SJCRH30 (cell line): ENCODE measurements around the gene RFTN1. TPM values are rescaled to one million over a fixed set of nuclear protein-coding genes. Genes with fewer than 3 reads are reported as not detected.

Experiments used
- DNase-seq, 2 experiments: peaks; one replicate each; pipeline ENCODE4 v3.0.0-alpha.2; 2015 to 2020
- H3K27ac ChIP-seq: fragments of 250-450 bp; sonication (Bioruptor Pico); 2 replicates; pipeline ENCODE4 v1.5.1; 2020; ENCODE audit warnings: mild to moderate bottlenecking, moderate library complexity
- H3K27me3 ChIP-seq: fragments of 250-450 bp; sonication (Bioruptor Pico); 2 replicates; pipeline ENCODE4 v1.5.1; 2020; ENCODE audit warnings: mild to moderate bottlenecking, moderate library complexity
- H3K36me3 ChIP-seq: fragments of 250-450 bp; sonication (Bioruptor Pico); 2 replicates; pipeline ENCODE4 v1.5.1; 2020; ENCODE audit warnings: mild to moderate bottlenecking, moderate library complexity
- H3K4me1 ChIP-seq: fragments of 250-450 bp; sonication (Bioruptor Pico); 2 replicates; pipeline ENCODE4 v1.5.1; 2020; ENCODE audit warnings: mild to moderate bottlenecking, moderate library complexity
- H3K4me3 ChIP-seq: fragments of 250-450 bp; sonication (Bioruptor Pico); 2 replicates; pipeline ENCODE4 v1.5.1; 2020; ENCODE audit warnings: mild to moderate bottlenecking, moderate library complexity
- H3K9me3 ChIP-seq: fragments of 250-450 bp; sonication (Bioruptor Pico); replicated peaks from 2 replicates; pipeline ENCODE4 v1.5.1; 2020; ENCODE audit warnings: mild to moderate bottlenecking, moderate library complexity
- total RNA-seq: library from RNA; depleted of rRNA; stranded (reverse); fragments of >200 nt; shearing (Covaris generic); gene quantifications from 2 replicates; pipeline ENCODE4 v1.2.3, GENCODE V29; 2014

RFTN1 gene
- total RNA-seq, 1 experiment from 2014 or later, result 20.1 TPM

- Histone ChIP-seq H3K4me3 (no peak overlapping the region), H3K36me3 (peaks cover 10% of the 10 kb centered on the region; the same call in 1 of the 2 replicates), H3K9me3 (no peaks in the 10 kb centered on the region), H3K27me3 (no peaks in the 10 kb centered on the region), H3K4me1 (no peaks in the 10 kb centered on the region), H3K27ac (no peak overlapping the region)
- no peak for DNase-seq
Observed at GRCh38 chr3:16300307-16300706, 213.2 kb downstream of the RFTN1 start.

GRCh38 chr3:16299746-16300145 is 213.8 kb downstream of the RFTN1 start:
- DNase-seq, result no peak
- H3K4me1 ChIP-seq, result no peaks in the 10 kb centered on the region
- H3K4me3 ChIP-seq, result no peak overlapping the region
- no peaks in the 10 kb centered on the region for H3K9me3 ChIP-seq
- H3K27me3 ChIP-seq, result no peaks in the 10 kb centered on the region
- H3K27ac ChIP-seq, result no peak overlapping the region
- peaks cover 10% of the 10 kb centered on the region; the same call in 1 of the 2 replicates for H3K36me3 ChIP-seq

- no peak overlapping the region for H3K4me3 ChIP-seq
- H3K4me1 ChIP-seq, result no peaks in the 10 kb centered on the region
- no peaks in the 10 kb centered on the region for H3K27me3 ChIP-seq
- no peak overlapping the region for H3K27ac ChIP-seq
- no peaks in the 10 kb centered on the region for H3K9me3 ChIP-seq
- DNase-seq, result no peak
- peaks cover 10% of the 10 kb centered on the region; the same call in 1 of the 2 replicates for H3K36me3 ChIP-seq
Observed at GRCh38 chr3:16298891-16299290, 214.6 kb downstream of the RFTN1 start.

GRCh38 chr3:16297997-16298885 is 215.3 kb downstream of the RFTN1 start:
- no peaks in the 10 kb centered on the region for H3K27me3 ChIP-seq
- no peaks in the 10 kb centered on the region for H3K4me1 ChIP-seq
- no peak overlapping the region for H3K27ac ChIP-seq
- DNase-seq, result no peak
- peaks cover 10% of the 10 kb centered on the region; the same call in 1 of the 2 replicates for H3K36me3 ChIP-seq
- no peaks in the 10 kb centered on the region for H3K9me3 ChIP-seq
- no peak overlapping the region for H3K4me3 ChIP-seq

- DNase-seq, result no peak
- peaks cover 8% of the 10 kb centered on the region for H3K36me3 ChIP-seq
- H3K9me3 ChIP-seq, result no peaks in the 10 kb centered on the region
- no peak overlapping the region for H3K27ac ChIP-seq
- no peaks in the 10 kb centered on the region for H3K27me3 ChIP-seq
- H3K4me3 ChIP-seq, result no peak overlapping the region
- H3K4me1 ChIP-seq, result no peaks in the 10 kb centered on the region
Observed at GRCh38 chr3:16295298-16295890, 218.1 kb downstream of the RFTN1 start.

- no peak overlapping the region for H3K4me3 ChIP-seq
- no peaks in the 10 kb centered on the region for H3K4me1 ChIP-seq
- no peak for DNase-seq
- no peaks in the 10 kb centered on the region for H3K9me3 ChIP-seq
- H3K36me3 ChIP-seq, result peaks cover 8% of the 10 kb centered on the region
- no peaks in the 10 kb centered on the region for H3K27me3 ChIP-seq
- H3K27ac ChIP-seq, result no peak overlapping the region
Observed at GRCh38 chr3:16294844-16295243, 218.7 kb downstream of the RFTN1 start.

GRCh38 chr3:16290827-16291196 is 222.7 kb downstream of the RFTN1 start:
- no peaks in the 10 kb centered on the region for H3K4me1 ChIP-seq
- no peaks in the 10 kb centered on the region for H3K27me3 ChIP-seq
- H3K9me3 ChIP-seq, result no peaks in the 10 kb centered on the region
- H3K4me3 ChIP-seq, result no peak overlapping the region
- no peak for DNase-seq
- H3K27ac ChIP-seq, result no peak overlapping the region
- H3K36me3 ChIP-seq, result peaks cover 8% of the 10 kb centered on the region

- Histone ChIP-seq H3K9me3 (no peaks in the 10 kb centered on the region), H3K4me1 (no peaks in the 10 kb centered on the region), H3K4me3 (no peak overlapping the region), H3K27ac (no peak overlapping the region), H3K36me3 (peaks cover 3% of the 10 kb centered on the region; the same call in 1 of the 2 replicates), H3K27me3 (no peaks in the 10 kb centered on the region)
- DNase-seq, result peak; percentile 19 to 60
Observed at GRCh38 chr3:16290007-16290826, 223.3 kb downstream of the RFTN1 start.

- Histone ChIP-seq H3K27ac (no peak overlapping the region), H3K4me1 (no peaks in the 10 kb centered on the region), H3K9me3 (no peaks in the 10 kb centered on the region), H3K36me3 (peaks cover 3% of the 10 kb centered on the region; the same call in 1 of the 2 replicates), H3K27me3 (no peaks in the 10 kb centered on the region), H3K4me3 (no peak overlapping the region)
- DNase-seq, result no peak
Observed at GRCh38 chr3:16289144-16289889, 224.2 kb downstream of the RFTN1 start.

GRCh38 chr3:16288664-16289063 is 224.8 kb downstream of the RFTN1 start:
- Histone ChIP-seq H3K4me1 (no peaks in the 10 kb centered on the region), H3K27ac (no peak overlapping the region), H3K9me3 (no peaks in the 10 kb centered on the region), H3K27me3 (no peaks in the 10 kb centered on the region), H3K36me3 (peaks cover 3% of the 10 kb centered on the region; the same call in 1 of the 2 replicates), H3K4me3 (no peak overlapping the region)
- DNase-seq, result no peak

- Histone ChIP-seq H3K27ac (no peak overlapping the region), H3K4me1 (no peaks in the 10 kb centered on the region), H3K9me3 (no peaks in the 10 kb centered on the region), H3K36me3 (peaks cover 3% of the 10 kb centered on the region; the same call in 1 of the 2 replicates), H3K27me3 (no peaks in the 10 kb centered on the region), H3K4me3 (no peak overlapping the region)
- DNase-seq, result no peak
Observed at GRCh38 chr3:16286751-16287543, 226.6 kb downstream of the RFTN1 start.

- no peaks in the 10 kb centered on the region for H3K9me3 ChIP-seq
- peaks cover under 1% of the 10 kb centered on the region; the same call in 1 of the 2 replicates for H3K36me3 ChIP-seq
- DNase-seq, result no peak
- no peak overlapping the region for H3K27ac ChIP-seq
- H3K4me3 ChIP-seq, result no peak overlapping the region
- no peaks in the 10 kb centered on the region for H3K4me1 ChIP-seq
- no peaks in the 10 kb centered on the region for H3K27me3 ChIP-seq
Observed at GRCh38 chr3:16286161-16286560, 227.3 kb downstream of the RFTN1 start.

- peaks cover under 1% of the 10 kb centered on the region for H3K4me1 ChIP-seq
Observed at GRCh38 chr3:16284633-16285032, 228.9 kb downstream of the RFTN1 start.

More at GRCh38 chr3:16284633-16285032, 228.9 kb downstream of the RFTN1 start:
- DNase-seq, result no peak
- Histone ChIP-seq H3K9me3 (no peaks in the 10 kb centered on the region), H3K36me3 (no peaks in the 10 kb centered on the region), H3K27me3 (no peaks in the 10 kb centered on the region), H3K27ac (no peak overlapping the region), H3K4me3 (no peak overlapping the region)
